Epidermal melanocyte (primary cell): ENCODE measurements around the gene PRDX2.
"Not testable (repeated sequence)": the region's sequence is repeated elsewhere in the genome, so short reads cannot be mapped to it uniquely, and the experiment has no call there.

Source experiments
- DNase-seq: peaks from one replicate; pipeline ENCODE4 v3.0.0; 2011; ENCODE audit warnings: low spot score; ENCODE audit not compliant: insufficient read length

The PRDX2 gene

DNA sequence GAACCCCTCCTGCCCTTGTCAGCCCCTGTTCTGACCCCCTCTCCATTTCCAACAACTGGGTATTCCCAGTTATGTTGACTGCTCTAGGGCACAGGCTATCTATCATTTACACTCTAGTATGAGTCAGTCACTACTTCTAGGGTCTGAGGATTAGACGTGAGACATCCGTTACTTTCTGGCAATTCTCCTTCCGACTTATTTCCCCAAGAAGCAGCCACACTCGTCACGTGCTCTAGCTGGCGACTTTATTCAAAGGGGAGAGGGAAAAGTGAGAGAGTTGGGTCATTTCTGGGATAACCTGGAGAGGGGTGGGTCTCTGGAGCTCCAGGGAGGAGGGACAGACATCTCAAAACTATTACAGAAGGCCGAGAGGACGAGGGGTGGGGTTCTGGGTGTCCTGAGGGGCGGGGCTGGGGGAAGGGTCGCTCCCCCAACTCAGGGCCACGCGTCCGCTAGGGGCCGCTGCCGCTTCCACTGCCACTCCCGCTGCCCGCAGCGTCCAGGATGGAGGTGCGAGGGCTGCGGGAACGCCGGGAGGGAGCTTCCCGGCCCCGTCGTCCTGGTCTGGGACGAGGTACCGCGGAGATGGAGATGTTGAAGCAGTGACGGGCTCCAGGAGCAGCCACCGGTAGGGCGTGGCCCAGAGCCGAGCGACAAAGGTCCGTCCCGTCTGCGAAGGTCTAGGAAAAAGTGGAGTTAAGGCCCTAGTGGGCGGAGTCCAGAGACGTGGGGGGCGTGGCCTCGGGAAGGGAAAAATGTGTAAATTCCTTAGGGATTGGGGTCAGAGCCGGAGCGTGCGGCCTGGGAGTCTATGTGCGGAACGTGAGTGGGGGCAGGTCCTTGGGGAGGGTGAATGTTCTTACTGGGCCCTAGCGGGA lies 23.9 kb upstream of the PRDX2 start:
- no peak for DNase-seq

DNA sequence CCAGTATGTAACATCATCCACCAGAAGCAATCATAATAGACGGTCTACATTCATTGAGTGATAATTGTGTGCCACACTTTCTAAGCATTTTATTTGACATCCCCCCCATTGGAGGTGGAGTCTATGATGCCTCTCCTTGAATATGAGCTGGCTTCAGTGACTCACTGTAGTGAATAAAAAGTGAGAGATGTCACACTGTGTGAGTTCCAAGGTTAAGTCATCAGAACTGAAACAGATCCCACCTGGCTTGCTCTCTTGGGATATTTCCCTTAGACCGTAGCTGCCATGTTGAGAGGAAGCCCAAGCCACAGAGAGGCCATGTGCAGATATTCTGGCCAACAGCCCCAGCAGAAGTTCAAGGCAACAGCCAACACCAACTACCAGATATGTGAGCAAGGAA lies 20.2 kb upstream of the PRDX2 start:
- peak; percentile 13 for DNase-seq

DNA sequence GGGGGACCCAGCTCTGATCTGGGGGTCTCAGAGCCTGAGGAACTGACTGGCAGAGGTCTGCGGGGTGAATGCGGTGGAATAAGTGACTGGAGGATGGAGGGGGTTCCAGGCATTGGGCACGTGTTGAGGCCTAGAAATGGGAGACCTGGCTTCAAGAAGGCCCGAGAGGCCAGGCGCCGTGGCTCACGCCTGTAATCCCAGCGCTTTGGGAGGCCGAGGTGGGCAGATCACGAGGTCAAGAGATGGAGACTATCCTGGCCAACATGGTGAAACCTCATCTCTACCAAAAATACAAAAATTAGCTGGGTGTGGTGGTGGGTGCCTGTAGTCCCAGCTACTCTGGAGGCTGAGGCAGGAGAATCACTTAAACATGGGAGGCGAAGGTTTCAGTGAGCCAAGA lies 16.2 kb upstream of the PRDX2 start:
- peak; percentile 5 for DNase-seq

DNA sequence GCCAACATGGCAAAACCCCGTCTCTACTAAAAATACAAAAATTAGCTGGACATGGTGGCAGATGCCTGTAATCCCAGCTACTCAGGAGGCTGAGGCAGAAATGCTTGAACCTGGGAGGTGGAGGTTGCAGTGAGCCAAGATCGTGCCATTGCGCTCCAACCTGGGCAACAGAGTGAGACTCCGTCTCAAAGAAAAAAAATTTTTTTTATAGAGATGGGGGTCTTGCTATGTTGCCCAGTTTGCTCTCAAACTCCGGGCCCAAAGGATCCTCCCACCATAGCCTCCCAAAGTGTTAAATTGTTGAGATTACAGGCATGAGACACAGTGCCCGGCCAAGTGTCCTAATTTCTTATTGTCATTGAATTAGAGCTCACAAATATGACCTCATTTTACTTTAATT lies 15.6 kb upstream of the PRDX2 start:
- DNase-seq = not testable (repeated sequence)

DNA sequence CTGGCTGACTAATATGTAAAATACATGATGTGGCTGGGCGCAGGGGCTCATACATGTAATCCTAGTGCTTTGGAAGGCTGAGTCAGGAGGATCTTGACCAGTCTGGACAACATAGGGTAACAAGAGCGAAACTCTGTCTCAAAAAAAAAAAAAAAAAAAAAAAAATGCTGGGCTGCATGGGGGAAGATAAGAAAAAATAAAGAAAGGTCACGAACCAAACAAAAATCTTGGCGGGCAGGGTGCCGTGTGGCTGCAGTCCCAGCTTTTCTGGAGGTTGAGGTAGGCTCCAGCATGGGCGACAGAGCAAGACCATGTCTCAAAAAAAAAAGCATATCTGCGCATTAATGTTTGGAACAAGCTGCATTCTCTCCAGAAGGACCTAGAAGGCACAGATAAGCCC lies 13.5 kb upstream of the PRDX2 start:
- no peak for DNase-seq

DNA sequence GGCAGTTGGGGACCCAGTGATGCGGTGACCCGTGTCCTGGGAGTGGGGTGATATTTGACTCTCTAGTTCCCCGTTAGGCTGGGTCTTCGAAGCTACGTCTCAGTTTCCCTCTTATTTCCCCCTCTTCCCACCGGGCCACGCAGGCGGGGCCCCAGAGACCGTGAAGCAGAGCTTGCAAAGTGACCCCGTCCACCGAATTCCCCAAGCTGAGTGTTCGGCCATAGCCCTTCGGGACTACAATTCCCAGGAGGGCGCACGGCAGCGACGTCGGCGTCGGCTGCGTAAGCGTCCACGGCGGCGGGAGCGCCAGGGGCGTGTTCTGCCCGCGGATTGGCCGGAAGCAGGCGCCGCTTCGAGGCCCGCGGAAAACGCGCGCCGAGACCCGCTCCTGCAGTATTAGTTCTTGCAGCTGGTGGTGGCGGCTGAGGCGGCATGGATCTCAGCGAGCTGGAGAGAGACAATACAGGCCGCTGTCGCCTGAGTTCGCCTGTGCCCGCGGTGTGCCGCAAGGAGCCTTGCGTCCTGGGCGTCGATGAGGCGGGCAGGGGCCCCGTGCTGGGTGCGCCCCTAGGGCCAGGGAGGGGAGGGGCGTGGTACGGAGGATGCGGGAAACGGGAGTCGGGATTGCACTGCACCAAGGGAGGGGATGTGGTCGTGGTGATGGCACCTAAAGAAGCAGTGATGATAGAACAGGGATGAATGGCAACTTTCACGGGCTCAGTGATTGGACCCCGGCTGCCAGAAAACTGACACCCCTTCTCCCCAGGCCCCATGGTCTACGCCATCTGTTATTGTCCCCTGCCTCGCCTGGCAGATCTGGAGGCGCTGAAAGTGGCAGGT lies 4.9 kb upstream of the PRDX2 start, which contains the start of gene RNASEH2A:
Gene RNASEH2A (plus strand): TSS at position 343 of the 840 bp plus-strand sequence. CDS start 90 bp downstream, at position 433.
- DNase-seq = peak; percentile 96

DNA sequence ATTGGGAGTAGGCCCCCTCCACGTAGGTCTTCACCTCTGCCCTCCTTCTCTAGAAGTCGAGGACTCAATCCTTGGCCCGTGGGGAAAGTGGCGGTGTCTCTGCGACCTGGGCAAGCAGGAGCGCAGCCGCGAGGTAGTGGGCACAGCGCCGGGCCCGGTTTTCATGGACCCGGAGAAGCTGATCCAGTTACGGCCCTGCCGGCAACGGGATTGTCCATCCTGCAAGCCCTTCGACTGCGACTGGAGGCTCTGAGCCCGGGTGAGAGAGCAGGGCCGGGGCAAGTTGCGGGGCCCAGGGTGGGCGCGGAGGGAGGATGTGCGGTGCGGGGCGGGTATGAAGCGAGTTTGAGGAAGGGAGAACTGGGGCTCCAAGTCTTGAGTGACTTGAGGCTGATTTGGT lies 2.5 kb upstream of the PRDX2 start:
- DNase-seq = peak; percentile 0

DNA sequence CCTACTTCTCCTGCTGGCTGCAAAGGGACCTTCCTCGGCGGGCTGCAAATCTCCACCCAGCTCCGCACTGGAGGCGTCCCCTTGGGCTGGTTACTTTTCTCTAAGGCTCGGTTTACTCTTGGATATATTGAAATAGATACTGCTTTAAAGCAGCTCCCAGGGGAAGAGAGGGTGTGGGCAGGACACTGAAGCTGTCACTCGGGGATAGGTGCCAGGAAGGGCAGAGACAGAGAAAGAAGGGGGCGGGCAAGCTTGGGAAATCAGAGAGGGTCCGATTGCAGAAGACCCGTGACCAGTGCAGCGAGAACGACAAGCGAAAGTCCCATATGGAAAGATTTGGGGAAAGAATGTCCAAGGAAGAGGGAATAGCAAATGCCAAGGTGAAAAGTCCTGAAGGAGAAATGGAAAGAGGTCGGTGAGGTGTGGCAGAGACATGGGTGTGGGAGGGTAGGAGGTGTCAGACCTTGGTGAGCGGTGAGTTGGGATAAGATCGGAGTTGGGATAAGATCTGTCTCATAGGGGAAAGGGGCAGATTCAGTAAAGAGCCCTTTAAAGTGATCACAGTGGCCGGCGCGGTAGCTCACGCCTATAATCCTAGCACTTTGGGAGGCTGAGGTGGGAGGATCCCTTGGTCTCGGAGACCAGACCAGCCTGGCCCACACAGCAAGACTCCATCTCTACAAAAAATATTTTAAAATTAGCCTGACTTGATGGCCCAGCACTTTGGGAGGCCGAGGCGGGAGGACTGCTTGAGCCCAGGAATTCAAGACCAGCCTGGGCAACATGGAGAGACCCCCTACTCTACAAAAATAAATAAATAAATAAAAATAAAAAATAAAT lies 887 bp upstream of the PRDX2 start:
- DNase-seq = peak; percentile 38

DNA sequence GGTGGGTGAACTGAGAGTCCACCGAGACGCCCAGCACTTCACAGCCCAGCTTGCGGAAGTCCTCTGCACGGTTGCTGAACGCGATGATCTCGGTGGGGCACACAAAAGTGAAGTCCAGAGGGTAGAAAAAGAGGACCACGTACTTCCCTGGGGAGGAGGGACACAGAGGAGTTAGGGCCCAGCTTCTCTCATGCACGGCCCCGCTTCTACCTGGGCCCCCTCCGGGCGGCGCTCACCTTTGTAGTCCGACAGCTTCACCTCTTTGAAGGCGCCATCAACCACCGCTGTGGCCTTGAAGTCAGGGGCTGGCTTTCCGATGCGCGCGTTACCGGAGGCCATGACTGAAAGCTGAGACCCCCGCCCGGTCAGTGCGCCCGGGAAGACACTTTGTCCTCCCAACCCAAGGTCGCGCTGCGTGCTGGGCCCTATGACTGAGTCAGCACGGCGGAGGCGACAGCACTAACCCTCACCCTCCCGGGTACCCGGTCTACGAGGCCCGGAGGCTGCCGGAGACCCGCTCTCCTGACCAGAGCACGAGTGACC lies 606 bp downstream of the PRDX2 start:
- no peak for DNase-seq

DNA sequence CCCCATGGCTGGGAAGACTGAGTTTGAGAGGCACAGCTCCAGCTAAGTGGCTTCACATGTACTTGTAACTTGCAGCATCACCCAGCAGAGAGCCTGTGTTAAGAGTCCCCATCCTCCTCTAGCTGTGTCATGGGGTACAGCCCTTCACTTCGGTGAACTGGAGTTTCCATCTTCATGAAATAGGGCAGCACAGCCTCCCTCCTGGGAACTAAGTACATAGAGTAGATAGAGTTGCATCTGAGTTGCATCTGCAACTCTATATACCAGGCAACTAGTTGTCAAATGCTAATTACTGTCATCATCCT lies 1.2 kb downstream of the PRDX2 start:
- no peak for DNase-seq

DNA sequence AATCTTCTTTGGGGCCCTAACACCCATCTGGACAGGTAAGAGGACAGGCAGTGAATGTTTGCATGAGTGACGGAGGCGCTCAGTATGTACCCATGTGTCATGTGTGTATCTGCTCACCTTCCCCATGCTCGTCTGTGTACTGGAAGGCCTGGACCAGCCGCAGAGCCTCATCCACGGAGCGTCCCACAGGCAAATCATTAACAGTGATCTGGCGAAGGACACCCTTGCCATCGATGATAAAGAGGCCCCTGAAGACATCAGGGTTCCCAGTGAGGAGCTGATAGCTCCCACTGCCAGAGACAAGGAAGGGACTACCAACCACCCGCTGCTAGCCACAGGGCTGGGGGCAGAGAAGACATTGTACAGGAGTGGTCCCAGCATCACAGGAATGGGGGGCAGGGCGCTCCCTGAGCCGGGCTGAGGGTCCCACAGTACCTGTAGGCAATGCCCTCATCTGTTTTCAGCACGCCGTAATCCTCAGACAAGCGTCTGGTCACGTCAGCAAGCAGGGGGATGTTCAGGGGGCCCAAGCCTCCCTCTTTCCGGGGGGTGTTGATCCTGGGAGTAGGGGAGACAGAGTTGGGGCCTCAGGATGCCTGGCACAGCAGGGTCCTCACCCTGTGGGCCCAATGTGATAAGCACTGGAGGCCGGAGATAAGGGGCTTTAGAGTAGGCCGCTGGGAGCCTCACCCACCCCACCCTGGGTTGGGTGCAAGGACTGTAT lies 1.7 kb downstream of the PRDX2 start:
- no peak for DNase-seq

DNA sequence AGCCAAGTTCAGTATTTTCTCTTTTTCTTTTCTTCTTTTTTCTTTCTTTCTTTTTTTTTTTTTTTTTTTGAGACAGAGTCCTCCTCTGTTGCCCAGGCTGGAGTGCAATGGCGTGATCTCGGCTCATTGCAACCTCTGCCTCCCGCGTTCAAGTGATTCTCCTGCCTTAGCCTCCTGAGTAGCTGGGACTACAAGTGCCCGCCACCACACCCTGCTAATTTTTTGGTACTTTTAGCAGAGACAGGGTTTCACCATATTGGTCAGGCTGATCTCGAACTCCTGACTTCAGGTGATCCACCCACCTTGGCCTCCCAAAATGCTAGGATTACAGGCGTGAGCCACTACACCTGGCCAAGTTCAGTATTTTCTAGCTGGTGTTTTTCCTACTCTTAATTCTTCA lies 4.0 kb downstream of the PRDX2 start:
- DNase-seq = not testable (repeated sequence)

DNA sequence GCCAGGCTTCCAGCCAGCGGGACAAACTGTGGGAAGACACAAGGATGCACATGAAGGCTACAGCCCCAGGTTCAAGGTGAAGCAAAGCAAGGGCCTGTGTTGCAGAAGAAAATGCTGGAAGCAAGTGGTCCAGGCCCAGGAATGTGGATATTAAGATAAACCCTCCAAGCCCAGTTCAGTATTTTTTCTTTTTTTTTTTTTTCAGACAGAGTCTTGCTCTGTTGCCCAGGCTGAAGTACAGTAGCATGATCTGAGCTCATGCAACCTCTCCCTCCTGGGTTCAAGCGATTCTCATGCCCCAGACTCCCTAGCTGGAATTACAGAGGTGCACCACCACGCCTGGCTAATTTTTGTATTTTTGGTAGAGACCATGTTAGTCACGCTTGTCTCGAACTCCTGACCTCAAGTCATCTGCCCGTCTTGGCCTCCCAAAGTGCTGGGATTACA lies 4.4 kb downstream of the PRDX2 start:
- DNase-seq = no peak

DNA sequence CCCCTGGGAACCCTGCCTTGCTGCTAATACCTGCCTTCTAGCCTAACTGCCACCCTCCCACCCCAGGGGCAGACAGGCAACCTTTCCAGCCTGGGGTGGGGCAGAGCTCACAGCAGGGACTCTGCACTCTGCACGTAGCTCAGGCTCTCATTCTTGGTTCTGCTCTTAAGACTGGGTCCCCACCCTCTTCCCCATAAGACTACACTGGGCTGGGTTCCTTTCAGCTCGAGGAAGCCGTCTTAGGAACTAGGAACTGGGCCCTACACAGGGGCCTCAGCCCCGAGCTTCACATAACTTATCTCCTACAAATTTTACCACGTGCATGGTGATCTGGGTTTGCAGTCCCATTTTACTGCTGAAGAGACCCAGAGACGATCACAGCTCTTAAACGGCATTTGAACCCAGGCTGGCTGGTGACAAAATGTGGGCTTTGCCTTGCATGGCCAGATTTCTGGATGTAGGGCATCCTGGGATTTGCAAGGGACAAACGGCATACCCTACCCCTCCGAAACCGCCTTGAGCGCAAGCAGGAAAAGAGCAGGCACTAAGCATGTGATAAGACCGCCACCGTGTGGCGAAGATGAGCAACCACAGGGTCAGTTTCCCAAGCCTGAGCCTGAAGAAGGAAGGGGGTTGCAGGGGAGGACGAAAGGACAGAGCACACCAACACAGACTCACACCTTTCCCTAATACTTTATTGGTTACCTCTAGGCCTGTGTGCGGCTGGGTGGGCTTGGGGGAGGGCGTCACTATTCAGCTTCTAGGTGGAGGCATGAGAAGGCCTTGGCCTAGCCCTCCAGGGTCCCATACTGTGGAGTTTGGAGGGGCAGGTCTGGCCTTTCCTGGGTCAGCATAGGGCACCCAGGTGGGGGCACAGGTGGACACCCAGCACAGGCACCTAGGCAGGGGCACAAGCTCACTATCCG lies 5.2 kb downstream of the PRDX2 start:
- no peak for DNase-seq

DNA sequence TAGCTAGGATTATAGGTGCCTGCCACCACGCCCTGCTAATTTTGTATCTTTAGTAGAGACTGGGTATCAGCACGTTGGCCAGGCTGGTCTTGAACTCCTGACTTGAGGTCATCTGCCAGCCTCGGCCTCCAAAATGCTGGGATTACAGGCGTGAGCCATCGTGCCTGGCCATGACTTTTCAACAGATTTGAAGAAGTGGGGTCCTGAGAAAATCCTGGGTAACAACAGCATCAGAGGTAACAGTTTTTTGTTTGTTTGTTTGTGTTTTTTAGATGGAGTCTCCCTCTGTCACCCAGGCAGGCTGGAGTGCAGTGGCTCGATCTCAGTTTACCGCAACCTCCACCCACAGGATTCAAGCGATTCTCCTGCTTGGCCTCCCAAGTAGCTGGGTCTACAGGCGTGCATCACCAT lies 6.6 kb downstream of the PRDX2 start:
- no peak for DNase-seq

DNA sequence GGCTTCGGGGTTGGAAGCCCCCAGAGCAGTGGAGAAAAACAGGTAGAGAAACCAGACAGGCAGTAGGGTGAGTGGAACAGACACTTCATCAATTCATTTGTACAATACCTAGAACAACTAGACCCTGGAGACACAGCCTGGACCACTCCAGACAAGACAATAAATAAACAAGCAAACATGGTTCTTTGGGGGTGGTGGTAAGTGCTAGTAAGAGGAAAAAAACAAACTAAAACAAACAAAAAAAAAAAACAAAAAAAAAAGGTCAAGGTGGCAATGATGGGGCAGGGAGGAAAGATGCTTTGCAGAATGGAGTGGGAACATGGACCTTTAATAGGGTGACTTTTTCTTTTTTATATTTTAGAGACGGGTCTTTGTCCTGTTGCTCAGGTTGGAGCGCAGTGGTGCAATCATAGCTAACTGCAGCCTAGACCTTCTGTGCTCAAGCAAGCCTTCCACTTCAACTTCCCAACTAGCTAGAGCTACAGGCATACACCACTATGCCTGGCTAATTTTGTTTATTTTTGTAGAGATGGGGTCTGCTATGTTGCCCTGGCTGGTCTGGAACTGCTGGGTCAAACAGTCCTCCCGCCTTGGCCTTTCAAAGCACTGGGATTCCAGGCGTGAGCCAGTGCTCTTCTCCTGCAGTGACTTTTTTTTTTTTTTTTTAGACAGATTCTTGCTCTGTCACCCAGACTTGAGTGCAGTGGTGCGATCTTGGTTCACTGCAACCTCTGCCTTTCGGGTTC lies 7.2 kb downstream of the PRDX2 start:
- no peak for DNase-seq

DNA sequence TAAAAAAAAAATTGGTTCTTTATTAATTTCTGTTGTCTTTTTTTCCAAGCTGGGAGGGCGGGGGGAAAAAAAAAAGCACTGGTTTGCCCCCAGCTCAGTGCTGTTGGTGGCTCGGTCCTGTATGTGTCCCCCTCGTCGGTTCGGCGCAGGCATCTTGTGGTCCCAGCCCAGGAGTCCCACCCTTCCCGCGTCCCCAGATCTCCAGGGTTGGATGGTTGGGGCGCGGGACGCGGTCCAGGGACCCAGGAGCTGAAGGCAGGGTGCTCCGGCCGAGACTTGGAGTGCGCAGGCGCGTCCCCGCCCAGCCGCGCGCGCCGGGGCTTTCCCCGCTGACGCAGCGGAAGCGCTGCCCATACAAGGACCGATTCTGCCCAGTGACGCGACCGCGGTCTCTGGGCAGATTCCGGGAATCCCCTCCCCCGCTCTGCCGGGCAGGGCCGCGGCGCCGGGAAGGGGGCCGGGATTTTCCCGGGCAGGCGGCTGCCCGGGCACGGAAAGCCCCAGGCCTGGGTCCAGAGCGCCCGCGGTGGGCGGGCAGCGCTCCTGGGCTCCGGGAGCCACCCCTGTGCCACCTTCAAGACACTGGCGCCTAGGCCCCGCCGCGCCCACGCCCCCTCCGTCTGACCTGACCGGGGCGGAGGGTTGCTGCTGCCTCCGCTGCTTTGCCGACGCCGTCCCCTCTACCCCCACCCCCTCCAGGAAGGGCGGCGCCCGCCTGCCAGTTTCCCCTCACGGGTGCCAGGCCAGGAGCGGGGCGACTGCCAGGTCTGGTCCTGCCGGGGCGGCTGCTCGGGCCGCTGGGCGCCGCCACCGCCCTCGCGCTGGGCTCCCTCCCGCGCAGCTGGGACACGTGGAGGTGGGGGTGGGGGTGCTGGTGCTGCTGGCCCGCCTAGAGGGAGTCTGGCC lies 8.1 kb downstream of the PRDX2 start:
- DNase-seq = peak; percentile 97

DNA sequence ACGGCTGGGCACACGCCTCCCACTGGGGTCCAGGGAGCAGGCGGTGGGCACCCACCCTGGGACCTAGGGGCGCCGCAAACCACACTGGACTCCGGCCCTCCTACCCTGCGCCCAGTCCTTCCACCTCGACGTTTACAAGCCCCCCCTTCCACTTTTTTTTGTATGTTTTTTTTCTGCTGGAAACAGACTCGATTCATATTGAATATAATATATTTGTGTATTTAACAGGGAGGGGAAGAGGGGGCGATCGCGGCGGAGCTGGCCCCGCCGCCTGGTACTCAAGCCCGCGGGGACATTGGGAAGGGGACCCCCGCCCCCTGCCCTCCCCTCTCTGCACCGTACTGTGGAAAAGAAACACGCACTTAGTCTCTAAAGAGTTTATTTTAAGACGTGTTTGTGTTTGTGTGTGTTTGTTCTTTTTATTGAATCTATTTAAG lies 8.7 kb downstream of the PRDX2 start:
- DNase-seq = no peak
